H4 (cell line): ENCODE results near the gene ZNF627. TPM values are rescaled to one million over a fixed set of nuclear protein-coding genes. Genes with fewer than 3 reads are reported as not detected.
"Not testable (repeated sequence)": the region's sequence is repeated elsewhere in the genome, so short reads cannot be mapped to it uniquely, and the experiment has no call there.

ENCODE experiments used
- DNase-seq: peaks from one replicate; pipeline ENCODE4 v3.0.0-alpha.2; 2015; ENCODE audit warnings: low spot score
- total RNA-seq: library from RNA; depleted of rRNA; stranded (reverse); fragments of >200 nt; shearing (Covaris generic); gene quantifications from 2 replicates; pipeline ENCODE4 v1.2.3, GENCODE V29; 2014; rRNA removed

ZNF627 gene
- total RNA-seq, 1 experiment from 2014 or later: 18.8 TPM

GRCh38 chr19:11624069-11624463 is 26.8 kb downstream of the ZNF627 start:
- no peak for DNase-seq

GRCh38 chr19:11626252-11626651 is 29.0 kb downstream of the ZNF627 start:
- DNase-seq: no peak

DNA sequence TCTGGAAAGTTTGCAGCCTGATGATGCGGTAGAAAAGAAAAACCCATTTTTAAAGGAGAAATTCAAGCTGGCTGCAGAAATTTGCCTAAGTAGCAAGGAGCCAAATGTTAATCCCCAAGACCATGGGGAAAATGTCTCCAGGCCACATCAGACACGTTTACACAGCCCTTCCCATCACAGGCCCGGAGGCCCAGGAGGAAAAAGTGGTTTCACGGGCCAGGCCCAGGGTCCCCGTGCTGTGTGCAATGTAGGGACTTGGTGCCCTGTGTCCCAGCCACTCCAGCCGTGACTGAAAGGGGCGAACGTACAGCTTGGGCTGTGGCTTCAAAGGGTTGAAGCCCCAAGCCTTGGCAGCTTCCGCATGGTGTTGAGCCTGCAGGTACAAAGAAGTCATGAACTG is 35.9 kb downstream of the ZNF627 start:
- no peak for DNase-seq

GRCh38 chr19:11634018-11634662 is 36.9 kb downstream of the ZNF627 start:
- not testable (repeated sequence) for DNase-seq

GRCh38 chr19:11639245-11639601 is 41.9 kb downstream of the ZNF627 start:
- DNase-seq: no peak

DNA sequence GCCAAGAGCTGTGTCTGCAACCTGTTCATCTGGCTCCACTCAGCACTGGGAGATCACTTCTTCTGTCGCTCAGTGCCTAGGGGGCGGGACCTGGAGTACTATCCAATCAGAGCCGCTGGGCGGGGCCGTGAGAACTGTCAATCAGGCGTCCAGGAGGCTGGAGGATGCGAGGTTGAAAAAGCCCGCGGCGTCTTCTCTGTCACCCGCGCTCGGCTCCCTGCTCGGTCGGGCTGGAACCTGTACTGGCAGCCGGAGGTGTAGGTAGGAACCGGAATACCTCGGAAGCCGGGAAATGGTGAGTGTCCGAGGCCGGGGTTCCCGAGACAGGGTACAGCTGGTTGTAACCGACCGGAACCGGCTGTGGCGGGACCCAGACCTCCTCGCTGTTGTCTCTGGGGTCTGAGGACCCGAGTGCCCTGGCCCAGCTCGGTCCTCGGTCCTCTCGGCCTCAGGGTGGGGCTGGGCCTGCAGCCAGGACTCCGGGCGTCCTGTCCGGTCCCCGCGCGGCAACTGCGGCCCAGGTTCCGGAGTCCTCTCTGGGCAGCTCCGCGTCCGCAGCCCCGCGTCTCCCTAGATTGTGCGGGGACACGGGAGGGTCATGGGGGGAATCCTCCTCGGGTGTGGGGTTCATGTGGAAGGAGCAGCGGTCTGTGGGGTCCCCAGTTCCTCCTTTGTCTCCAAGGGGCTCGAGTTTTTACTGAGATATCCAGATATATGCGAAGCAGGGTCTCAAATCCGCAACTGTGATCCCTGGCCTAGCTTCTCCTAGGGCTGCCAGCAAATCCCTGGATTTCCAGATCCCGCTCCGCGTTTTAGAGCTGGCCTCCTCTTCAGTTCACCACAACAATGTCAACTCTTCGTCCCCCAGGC is 42.6 kb downstream of the ZNF627 start:
- peak; percentile 89 for DNase-seq

DNA sequence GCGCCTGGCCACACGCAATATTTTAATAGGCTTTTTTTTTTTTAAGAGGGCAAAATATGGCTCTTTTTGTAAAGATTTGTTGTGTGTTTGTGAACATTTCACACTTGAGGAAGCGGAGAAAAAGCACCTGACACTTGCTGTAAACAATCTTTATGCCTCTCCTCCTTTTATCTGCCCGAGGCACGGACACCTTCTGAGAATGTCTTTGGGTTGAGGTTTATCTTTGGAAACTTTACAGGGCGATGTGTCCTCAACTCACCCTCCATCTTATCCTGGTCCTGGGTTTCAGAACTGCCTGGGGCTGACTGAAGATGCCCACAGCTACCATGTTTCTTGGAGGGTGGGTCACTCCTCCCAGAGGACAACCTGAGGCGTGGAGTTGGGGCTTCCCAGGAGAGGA is 44.0 kb downstream of the ZNF627 start:
- no peak for DNase-seq

GRCh38 chr19:11642902-11643301 is 45.6 kb downstream of the ZNF627 start:
- no peak for DNase-seq

DNA sequence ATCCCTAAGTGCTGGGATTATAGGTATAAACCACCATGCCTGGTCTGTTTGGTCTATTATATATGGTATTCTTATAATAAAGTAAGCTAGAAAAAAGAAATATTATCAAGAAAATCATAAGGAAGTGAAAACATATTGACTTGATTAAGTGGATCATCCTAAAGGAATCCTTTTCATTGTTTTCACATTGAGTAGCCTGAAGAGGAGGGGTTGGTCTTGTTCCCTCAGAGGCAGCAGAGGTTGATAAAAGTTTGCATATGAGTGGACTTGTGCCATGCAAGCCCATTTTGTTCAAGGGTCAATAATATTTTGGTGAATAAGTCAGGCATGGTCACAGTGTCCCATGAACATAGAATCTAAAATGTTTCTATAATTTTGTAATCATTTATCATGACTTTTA is 52.7 kb downstream of the ZNF627 start:
- no peak for DNase-seq

- DNase-seq: no peak
Observed at GRCh38 chr19:11651062-11651461, 53.8 kb downstream of the ZNF627 start.

- no peak for DNase-seq
Observed at GRCh38 chr19:11652056-11652455, 54.8 kb downstream of the ZNF627 start.

- DNase-seq: no peak
Observed at GRCh38 chr19:11652492-11652891, 55.2 kb downstream of the ZNF627 start.

DNA sequence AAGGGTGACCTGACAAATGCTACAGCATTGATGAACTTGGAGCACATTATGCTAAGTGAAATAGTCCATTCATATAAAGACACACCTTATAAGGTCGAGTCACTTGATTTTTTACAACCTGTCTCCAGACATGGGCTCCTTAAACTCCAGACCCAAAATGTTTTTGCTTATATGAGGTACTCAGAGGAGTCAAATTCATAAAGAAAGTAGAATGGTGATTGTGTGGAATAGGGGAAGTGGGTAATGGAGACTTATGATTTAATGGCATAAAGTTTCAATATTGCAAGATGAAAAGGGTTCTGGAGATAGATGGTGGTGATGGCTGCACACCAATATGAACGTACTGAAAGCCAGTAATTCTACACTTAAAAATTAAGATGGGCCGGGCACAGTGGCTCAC is 59.3 kb downstream of the ZNF627 start:
- DNase-seq: no peak

DNA sequence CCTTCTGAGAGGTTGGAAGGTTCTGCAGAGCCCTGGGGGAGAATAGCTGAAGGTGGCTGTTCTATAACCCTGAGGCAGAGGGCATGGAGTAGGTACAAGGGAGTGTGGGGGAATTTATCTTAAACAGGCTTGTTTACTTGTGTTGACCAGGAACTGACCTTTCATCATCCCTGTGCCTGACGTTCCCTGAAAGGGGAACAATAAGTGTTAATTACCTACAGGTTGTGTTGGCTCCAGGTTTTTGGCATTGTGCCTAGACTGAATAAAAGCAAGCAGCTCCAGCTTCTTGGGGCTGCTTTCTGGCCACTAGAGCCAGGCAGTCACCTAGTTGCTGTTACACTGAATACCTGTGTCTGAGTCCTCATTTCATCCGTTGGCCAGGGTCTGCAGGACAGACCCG is 60.0 kb downstream of the ZNF627 start:
- no peak for DNase-seq

GRCh38 chr19:11658970-11659369 is 61.7 kb downstream of the ZNF627 start:
- DNase-seq: no peak

GRCh38 chr19:11659612-11660011 is 62.3 kb downstream of the ZNF627 start:
- no peak for DNase-seq

DNA sequence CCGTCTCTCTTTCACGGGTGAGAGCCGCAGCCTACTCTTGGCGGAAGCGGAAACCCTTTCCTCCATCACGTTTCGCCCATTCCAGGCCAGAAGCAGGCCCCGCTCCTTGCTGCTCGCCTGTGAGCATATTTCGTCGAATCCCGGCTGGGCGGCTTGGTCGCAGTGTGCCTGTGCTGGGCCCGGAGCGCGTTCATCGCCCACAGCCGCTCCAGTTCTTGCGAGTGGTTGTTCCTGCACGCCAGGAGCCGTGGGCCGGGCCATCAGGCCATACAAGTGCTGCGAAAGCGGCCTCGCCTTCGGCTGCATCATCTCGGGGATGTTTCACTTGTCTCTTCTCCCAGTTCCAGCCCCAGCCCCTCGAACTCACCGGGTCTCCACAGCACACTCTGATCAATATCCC is 65.0 kb downstream of the ZNF627 start:
- DNase-seq: no peak

DNA sequence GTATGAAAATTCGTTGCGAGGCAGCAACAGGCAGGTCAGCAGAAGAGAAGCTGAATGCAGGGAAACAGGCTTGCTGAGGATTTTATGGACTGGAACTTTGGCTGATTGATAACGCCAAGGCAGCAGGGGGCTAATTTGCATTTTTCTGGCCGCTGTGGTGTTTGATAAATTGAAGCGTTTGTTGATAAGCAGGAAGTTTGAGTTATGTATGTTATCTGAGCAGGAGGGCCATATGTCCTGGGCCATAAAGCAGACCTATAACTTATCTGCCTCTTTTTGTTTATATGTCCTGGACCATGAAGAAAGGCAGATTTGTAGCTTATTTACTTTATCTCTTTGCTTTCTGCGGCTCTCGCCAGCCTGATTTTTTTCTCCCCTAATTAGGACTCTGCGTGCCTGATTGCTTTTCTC is 65.9 kb downstream of the ZNF627 start:
- DNase-seq: no peak

Other genes with a start within 250 kb of the ZNF627 start
- gene PLPPR2, start 242.1 kb upstream of the ZNF627 start, total RNA-seq: 10.7 and 12.7 TPM in 2 replicates
- 0.45 and 1.0 TPM in 2 replicates for gene SWSAP1, start 222.8 kb upstream of the ZNF627 start, total RNA-seq
- gene EPOR, start 213.2 kb upstream of the ZNF627 start, total RNA-seq: 3.0 and 5.4 TPM in 2 replicates
- gene RGL3, start 178.2 kb upstream of the ZNF627 start, total RNA-seq: 0.14 TPM in 1 of 2 replicates, not detected in the other
- 0.99 and 1.7 TPM in 2 replicates for gene ODAD3, start 162.4 kb upstream of the ZNF627 start, total RNA-seq
- gene PRKCSH, start 161.8 kb upstream of the ZNF627 start, total RNA-seq: 40.7 and 54.9 TPM in 2 replicates
- gene ELAVL3, start 116.4 kb upstream of the ZNF627 start, total RNA-seq: not detected in 2 replicates
- gene ZNF653, start 91.6 kb upstream of the ZNF627 start, total RNA-seq: 4.6 and 9.8 TPM in 2 replicates
- 43.0 and 47.5 TPM in 2 replicates for gene ECSIT, start 68.3 kb upstream of the ZNF627 start, total RNA-seq
- 0.21 and 0.25 TPM in 2 replicates for gene CNN1, start 58.6 kb upstream of the ZNF627 start, total RNA-seq
- gene ELOF1, start 38.3 kb upstream of the ZNF627 start, total RNA-seq: 72.7 and 85.3 TPM in 2 replicates
- 8.2 and 10.4 TPM in 2 replicates for gene ACP5, start 19.8 kb upstream of the ZNF627 start, total RNA-seq
- gene ZNF823, start 141.5 kb downstream of the ZNF627 start, total RNA-seq: 4.0 and 7.3 TPM in 2 replicates
- 1.5 and 3.3 TPM in 2 replicates for gene ZNF441, start 169.5 kb downstream of the ZNF627 start, total RNA-seq
- gene ZNF491, start 201.0 kb downstream of the ZNF627 start, total RNA-seq: not detected in 2 replicates
- 5.5 and 6.2 TPM in 2 replicates for gene ZNF440, start 216.8 kb downstream of the ZNF627 start, total RNA-seq